RWPE2 (cell line): Measurements from ENCODE around the gene ERMP1.
"Not testable (repeated sequence)": the region's sequence is repeated elsewhere in the genome, so short reads cannot be mapped to it uniquely, and the experiment has no call there.

Source experiments
- ATAC-seq: fragments of 200-7000 bp; cut with Tn5 transposase; 3 replicates; pipeline ENCODE4 v1.9.1; 2021; ENCODE audit warnings: low read depth
- DNase-seq: peaks from one replicate; pipeline ENCODE4 v3.0.0-alpha.2; 2020; ENCODE audit warnings: low spot score
- H3K27ac ChIP-seq: fragments of 450-650 bp; 2 replicates; pipeline ENCODE4 v1.5.1; 2017; ENCODE audit warnings: mild to moderate bottlenecking; ENCODE audit not compliant: poor library complexity, severe bottlenecking
- H3K27me3 ChIP-seq: fragments of 250-450 bp; sonication (Bioruptor Pico); 2 replicates; pipeline ENCODE4 v1.5.1; 2021; ENCODE audit warnings: mild to moderate bottlenecking, moderate library complexity; ENCODE audit not compliant: insufficient read depth, poor library complexity, severe bottlenecking
- H3K36me3 ChIP-seq: fragments of 250-450 bp; sonication (Bioruptor Pico); 2 replicates; pipeline ENCODE4 v1.5.1; 2020; ENCODE audit warnings: low read depth, mild to moderate bottlenecking, moderate library complexity
- H3K4me1 ChIP-seq: fragments of 250-450 bp; sonication (Bioruptor Pico); 2 replicates; pipeline ENCODE4 v1.5.1; 2021; ENCODE audit warnings: mild to moderate bottlenecking, moderate library complexity; ENCODE audit not compliant: insufficient read depth, poor library complexity, severe bottlenecking
- H3K4me3 ChIP-seq: fragments of 250-450 bp; sonication (Bioruptor Pico); 2 replicates; pipeline ENCODE4 v1.5.1; 2021; ENCODE audit warnings: mild to moderate bottlenecking, moderate library complexity; ENCODE audit not compliant: severe bottlenecking
- H3K9me3 ChIP-seq: fragments of 250-450 bp; sonication (Bioruptor Pico); 2 replicates; pipeline ENCODE4 v1.5.1; 2021; ENCODE audit warnings: mild to moderate bottlenecking, moderate library complexity; ENCODE audit not compliant: severe bottlenecking
- TF ChIP-seq, protein P1 (sequence below): fragments of 450-650 bp; IDR thresholded peaks from one replicate; pipeline ENCODE4 v1.5.1; 2017; ENCODE audit warnings: mild to moderate bottlenecking, moderate library complexity; ENCODE audit not compliant: poor library complexity, severe bottlenecking

ERMP1 gene

DNA sequence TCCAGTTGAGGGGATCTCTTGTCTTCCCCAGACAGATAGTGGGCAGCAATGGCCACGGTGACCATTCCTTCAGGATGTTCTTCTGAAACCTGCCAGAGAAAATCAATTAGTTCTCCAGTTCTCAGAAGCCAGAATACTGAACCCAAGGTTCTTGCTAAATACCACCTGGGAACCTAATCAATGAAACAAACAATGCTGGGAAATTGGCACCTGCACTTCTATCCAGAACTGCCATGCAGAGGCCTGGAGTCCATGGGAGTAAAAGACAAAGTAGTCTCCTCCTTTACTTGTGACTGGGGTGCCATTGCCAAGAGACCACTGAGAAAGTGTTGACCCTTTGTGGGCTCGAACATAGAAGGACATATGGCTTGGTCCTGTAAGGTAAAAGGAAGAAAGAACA, 45.7 kb downstream of the ERMP1 start:
- no peak for DNase-seq
- TF ChIP-seq, protein P1, sequence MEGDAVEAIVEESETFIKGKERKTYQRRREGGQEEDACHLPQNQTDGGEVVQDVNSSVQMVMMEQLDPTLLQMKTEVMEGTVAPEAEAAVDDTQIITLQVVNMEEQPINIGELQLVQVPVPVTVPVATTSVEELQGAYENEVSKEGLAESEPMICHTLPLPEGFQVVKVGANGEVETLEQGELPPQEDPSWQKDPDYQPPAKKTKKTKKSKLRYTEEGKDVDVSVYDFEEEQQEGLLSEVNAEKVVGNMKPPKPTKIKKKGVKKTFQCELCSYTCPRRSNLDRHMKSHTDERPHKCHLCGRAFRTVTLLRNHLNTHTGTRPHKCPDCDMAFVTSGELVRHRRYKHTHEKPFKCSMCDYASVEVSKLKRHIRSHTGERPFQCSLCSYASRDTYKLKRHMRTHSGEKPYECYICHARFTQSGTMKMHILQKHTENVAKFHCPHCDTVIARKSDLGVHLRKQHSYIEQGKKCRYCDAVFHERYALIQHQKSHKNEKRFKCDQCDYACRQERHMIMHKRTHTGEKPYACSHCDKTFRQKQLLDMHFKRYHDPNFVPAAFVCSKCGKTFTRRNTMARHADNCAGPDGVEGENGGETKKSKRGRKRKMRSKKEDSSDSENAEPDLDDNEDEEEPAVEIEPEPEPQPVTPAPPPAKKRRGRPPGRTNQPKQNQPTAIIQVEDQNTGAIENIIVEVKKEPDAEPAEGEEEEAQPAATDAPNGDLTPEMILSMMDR: no peak
- no peak for ATAC-seq

DNA sequence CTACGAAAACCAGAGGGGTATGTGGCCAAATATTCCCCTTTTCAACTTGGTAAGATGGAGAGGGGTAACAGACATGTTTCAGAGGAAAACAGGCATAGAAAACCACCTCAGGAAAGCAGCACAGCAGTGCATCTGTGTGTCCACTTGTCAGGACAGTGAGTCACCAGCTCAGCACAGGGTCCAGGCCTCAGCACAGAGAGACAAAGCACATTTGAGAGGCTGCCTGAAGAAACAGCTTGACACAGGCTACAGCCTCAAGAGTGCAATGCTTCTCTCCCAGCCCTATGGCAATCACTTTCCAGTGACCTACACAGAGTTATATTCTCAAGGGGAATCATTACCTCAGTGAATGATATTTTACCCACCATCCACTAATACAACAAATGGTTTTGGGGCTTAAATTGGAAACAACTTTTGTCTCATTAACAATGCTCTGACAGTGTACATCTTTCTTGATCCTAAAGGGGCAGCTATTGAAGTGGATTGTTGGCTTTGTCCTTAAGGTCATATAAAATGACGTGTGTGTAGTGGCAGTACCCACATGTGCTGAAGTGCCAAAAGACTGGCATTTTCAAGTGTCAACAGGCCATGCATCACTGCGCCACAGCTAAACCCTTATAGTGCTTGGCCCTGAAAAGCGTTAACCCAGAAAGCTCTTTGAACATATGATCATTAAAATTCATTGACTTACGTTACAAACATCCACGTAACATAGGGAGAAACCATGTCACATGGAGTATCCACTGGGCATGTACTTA, 46.4 kb downstream of the ERMP1 start:
- H3K9me3 ChIP-seq: no peaks in the 10 kb centered on the region

More for the DNA sequence above, 45.7 kb downstream of the ERMP1 start:
- no peaks in the 10 kb centered on the region for H3K27me3 ChIP-seq
- H3K36me3 ChIP-seq: peaks cover 37% of the 10 kb centered on the region
- H3K9me3 ChIP-seq: no peaks in the 10 kb centered on the region
- no peaks in the 10 kb centered on the region for H3K4me1 ChIP-seq
- H3K27ac ChIP-seq: no peak overlapping the region
- no peak overlapping the region for H3K4me3 ChIP-seq

DNA sequence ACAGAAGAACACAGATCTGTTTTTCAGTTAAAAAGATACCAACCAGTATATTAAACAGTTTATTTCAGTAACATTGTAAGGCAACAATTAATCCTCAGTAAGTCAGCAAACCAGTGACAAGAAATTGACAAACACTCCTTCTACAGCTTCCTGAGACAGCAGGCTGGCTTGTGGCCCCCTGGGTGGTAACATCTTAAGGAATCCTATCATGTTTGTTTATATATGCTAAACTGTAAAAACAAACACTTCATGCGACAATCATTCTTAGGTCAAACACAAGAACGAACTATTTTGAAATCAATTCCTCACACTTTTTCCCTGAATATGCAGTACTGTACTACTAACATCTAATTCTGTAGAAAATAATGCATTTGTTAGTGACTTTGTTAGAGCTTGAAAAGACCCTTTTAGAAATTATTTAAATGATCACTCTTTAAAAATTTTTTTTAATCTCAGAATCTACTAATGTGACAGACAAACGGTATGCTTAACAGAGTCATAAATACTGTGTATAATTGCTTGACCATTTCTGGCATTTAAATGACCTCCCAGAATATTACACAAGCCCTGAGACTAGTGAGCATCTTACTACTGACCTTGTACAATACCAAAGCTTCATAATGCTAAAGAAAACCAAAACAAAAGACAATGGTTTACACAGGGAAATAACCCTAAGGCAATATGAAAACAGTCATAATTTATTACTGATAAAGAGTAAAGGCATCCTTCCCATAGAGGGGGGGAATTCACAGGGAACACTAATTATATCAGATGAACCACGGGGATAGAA, 48.2 kb downstream of the ERMP1 start:
- TF ChIP-seq, protein P1: no peak
- ATAC-seq: peak; percentile 40; the same call in 1 of the 3 replicates
- Histone ChIP-seq H3K27ac (no peak overlapping the region), H3K27me3 (no peaks in the 10 kb centered on the region), H3K4me1 (no peaks in the 10 kb centered on the region), H3K36me3 (peaks cover 47% of the 10 kb centered on the region), H3K9me3 (no peaks in the 10 kb centered on the region), H3K4me3 (no peak overlapping the region)
- DNase-seq: no peak

More for the DNA sequence above, 46.4 kb downstream of the ERMP1 start:
- ATAC-seq (peak; percentile 54), DNase-seq (no peak)
- peaks cover 39% of the 10 kb centered on the region for H3K36me3 ChIP-seq
- H3K4me1 ChIP-seq: no peaks in the 10 kb centered on the region
- H3K27me3 ChIP-seq: no peaks in the 10 kb centered on the region
- TF ChIP-seq, protein P1: no peak
- H3K27ac ChIP-seq: no peak overlapping the region
- H3K4me3 ChIP-seq: no peak overlapping the region

DNA sequence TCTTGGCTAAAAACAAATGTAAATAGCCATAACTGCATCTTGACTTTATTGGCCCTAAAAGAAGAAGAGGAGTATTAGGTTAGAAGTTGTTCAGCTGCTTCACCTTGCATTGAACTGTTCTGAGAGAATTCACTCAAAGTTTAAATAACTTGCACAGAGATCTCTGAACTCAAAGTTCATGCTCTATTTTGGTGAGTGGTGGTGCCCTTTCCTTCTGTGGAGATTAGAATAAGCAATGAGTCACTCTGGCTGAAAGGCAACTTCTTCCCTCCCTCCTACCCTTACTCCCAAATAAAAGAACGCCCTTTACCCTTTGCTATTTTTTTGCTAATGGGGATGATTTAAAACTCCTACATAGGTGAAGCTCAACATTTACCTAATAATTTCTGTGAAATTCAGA, 48.9 kb downstream of the ERMP1 start:
- Histone ChIP-seq H3K36me3 (peaks cover 51% of the 10 kb centered on the region), H3K4me3 (no peak overlapping the region), H3K9me3 (peaks cover 3% of the 10 kb centered on the region), H3K27ac (no peak overlapping the region), H3K27me3 (no peaks in the 10 kb centered on the region), H3K4me1 (no peaks in the 10 kb centered on the region)
- DNase-seq: no peak
- TF ChIP-seq, protein P1: no peak
- no peak for ATAC-seq

DNA sequence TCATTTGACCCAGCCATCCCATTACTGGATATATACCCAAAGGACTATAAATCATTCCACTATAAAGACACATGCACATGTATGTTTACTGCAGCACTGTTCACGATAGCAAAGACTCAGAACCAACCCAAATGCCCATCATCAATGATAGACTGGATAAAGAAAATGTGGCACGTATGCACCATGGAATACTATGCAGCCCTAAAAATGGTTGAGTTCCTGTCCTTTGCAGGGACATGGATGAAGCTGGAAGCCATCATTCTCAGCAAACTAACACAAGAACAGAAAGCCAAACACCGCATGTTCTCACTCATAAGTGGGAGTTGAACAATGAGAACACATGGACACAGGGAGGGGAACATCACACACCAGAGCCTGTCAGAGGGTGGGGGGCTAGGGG, 49.5 kb downstream of the ERMP1 start:
- ATAC-seq, H3K27ac ChIP-seq, H3K27me3 ChIP-seq, H3K4me1 ChIP-seq, H3K4me3 ChIP-seq, H3K9me3 ChIP-seq, DNase-seq: not testable (repeated sequence)
- peaks cover 57% of the 10 kb centered on the region for H3K36me3 ChIP-seq

DNA sequence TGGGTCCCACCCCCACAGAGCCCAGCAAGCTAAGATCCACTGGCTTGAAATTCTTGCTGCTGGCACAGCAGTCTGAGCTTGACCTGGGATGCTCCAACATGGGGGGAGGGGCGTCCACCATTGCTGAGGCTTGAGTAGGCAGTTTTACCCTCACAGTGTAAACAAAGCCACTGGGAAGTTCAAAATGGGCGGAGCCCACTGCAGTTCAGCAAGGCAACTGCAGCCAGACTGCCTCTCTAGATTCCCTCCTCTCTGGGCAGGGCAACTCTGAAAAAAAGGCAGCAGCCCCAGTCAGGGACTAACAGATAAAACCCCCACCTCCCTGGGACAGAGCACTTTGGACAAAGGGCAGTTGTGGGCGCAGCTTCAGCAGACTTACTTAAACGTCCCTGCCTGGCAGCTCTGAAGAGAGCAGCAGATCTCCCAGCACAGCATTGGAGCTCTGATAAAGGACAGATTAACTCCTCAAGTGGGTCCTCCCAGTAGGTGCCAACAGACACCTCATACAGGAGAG, 53.2 kb downstream of the ERMP1 start:
- H3K27ac ChIP-seq, H3K27me3 ChIP-seq, ATAC-seq, H3K4me1 ChIP-seq, DNase-seq, H3K4me3 ChIP-seq, H3K9me3 ChIP-seq: not testable (repeated sequence)
- peaks cover 67% of the 10 kb centered on the region for H3K36me3 ChIP-seq
